ENCODE data around the gene LPO. TPM values are rescaled to one million over a fixed set of nuclear protein-coding genes. Genes with fewer than 3 reads are reported as not detected.

LPO gene
- total RNA-seq, 1 experiment from 2014 or later = not detected

GRCh38 chr17:58312021-58312630 is 73.7 kb downstream of the LPO start:
- Mint-ChIP-seq H3K4me3 (ENCODE audit: low read depth, unreplicated experiment) (no peak overlapping the region), H3K4me1 (ENCODE audit: low read depth, unreplicated experiment) (no peaks in the 10 kb centered on the region), H3K27ac (ENCODE audit: unreplicated experiment) (no peak overlapping the region), H3K9me3 (ENCODE audit: low read depth, unreplicated experiment) (no peaks in the 10 kb centered on the region), H3K27me3 (ENCODE audit: unreplicated experiment) (peaks cover 72% of the 10 kb centered on the region), H3K36me3 (ENCODE audit: insufficient read depth, unreplicated experiment) (no peaks in the 10 kb centered on the region)
- TF ChIP-seq CTCF (IDR thresholded peaks at IDR 0.05; ENCODE audit: unreplicated experiment) = no peak
- intact Hi-C loops (cut with micrococcal nuclease; ENCODE audit: unreplicated experiment) = no loop called here
- CTCF ChIA-PET = no interaction called here
- DNase-seq = no peak
- no TSS peak for BruUV-seq (replicated peaks)

GRCh38 chr17:58312829-58313228 is 74.4 kb downstream of the LPO start:
- no TSS peak for BruUV-seq (replicated peaks)
- DNase-seq = no peak
- H3K9me3 Mint-ChIP-seq (ENCODE audit: low read depth, unreplicated experiment) = no peaks in the 10 kb centered on the region
- no peak overlapping the region for H3K4me3 Mint-ChIP-seq (ENCODE audit: low read depth, unreplicated experiment)
- intact Hi-C loops (cut with micrococcal nuclease; ENCODE audit: unreplicated experiment) = no loop called here
- H3K27me3 Mint-ChIP-seq (ENCODE audit: unreplicated experiment) = peaks cover 72% of the 10 kb centered on the region
- CTCF ChIA-PET = no interaction called here
- TF ChIP-seq CTCF (IDR thresholded peaks at IDR 0.05; ENCODE audit: unreplicated experiment) = no peak
- H3K27ac Mint-ChIP-seq (ENCODE audit: unreplicated experiment) = no peak overlapping the region
- no peaks in the 10 kb centered on the region for H3K4me1 Mint-ChIP-seq (ENCODE audit: low read depth, unreplicated experiment)
- H3K36me3 Mint-ChIP-seq (ENCODE audit: insufficient read depth, unreplicated experiment) = no peaks in the 10 kb centered on the region

GRCh38 chr17:58313815-58314705 is 75.7 kb downstream of the LPO start:
- CTCF ChIA-PET = interaction anchor here (1.6 kb wide), 1 partner anchor 9 kb away, joined by 3 read pairs; no protein-coding TSS in a partner anchor
- H3K4me1 Mint-ChIP-seq (ENCODE audit: low read depth, unreplicated experiment) = no peaks in the 10 kb centered on the region
- no peaks in the 10 kb centered on the region for H3K36me3 Mint-ChIP-seq (ENCODE audit: insufficient read depth, unreplicated experiment)
- no peak overlapping the region for H3K4me3 Mint-ChIP-seq (ENCODE audit: low read depth, unreplicated experiment)
- DNase-seq = no peak
- peaks cover 66% of the 10 kb centered on the region for H3K27me3 Mint-ChIP-seq (ENCODE audit: unreplicated experiment)
- TF ChIP-seq CTCF (IDR thresholded peaks at IDR 0.05; ENCODE audit: unreplicated experiment) = no peak
- no peak overlapping the region for H3K27ac Mint-ChIP-seq (ENCODE audit: unreplicated experiment)
- BruUV-seq (replicated peaks) = no TSS peak
- no peaks in the 10 kb centered on the region for H3K9me3 Mint-ChIP-seq (ENCODE audit: low read depth, unreplicated experiment)
- intact Hi-C loops (cut with micrococcal nuclease; ENCODE audit: unreplicated experiment) = no loop called here

- DNase-seq = no peak
- Mint-ChIP-seq H3K9me3 (ENCODE audit: low read depth, unreplicated experiment) (no peaks in the 10 kb centered on the region), H3K27me3 (ENCODE audit: unreplicated experiment) (peaks cover 63% of the 10 kb centered on the region), H3K36me3 (ENCODE audit: insufficient read depth, unreplicated experiment) (no peaks in the 10 kb centered on the region), H3K27ac (ENCODE audit: unreplicated experiment) (no peak overlapping the region), H3K4me1 (ENCODE audit: low read depth, unreplicated experiment) (no peaks in the 10 kb centered on the region), H3K4me3 (ENCODE audit: low read depth, unreplicated experiment) (no peak overlapping the region)
- CTCF ChIA-PET = interaction anchor here (1.6 kb wide), 1 partner anchor 9 kb away, joined by 3 read pairs; no protein-coding TSS in a partner anchor
- intact Hi-C loops (cut with micrococcal nuclease; ENCODE audit: unreplicated experiment) = no loop called here
- TF ChIP-seq CTCF (IDR thresholded peaks at IDR 0.05; ENCODE audit: unreplicated experiment) = no peak
- BruUV-seq (replicated peaks) = no TSS peak
Measured at GRCh38 chr17:58314706-58315015, 76.3 kb downstream of the LPO start.
